HTR-8/SVneo (cell line): ENCODE data around the gene NMU.
A peak's percentile ranks its signal among the peaks of the same experiment; 100 is the strongest.
"Not testable (repeated sequence)": the region's sequence is repeated elsewhere in the genome, so short reads cannot be mapped to it uniquely, and the experiment has no call there.

ENCODE experiments used
- DNase-seq: peaks from one replicate; pipeline ENCODE4 v3.0.0; 2011; ENCODE audit warnings: low spot score, mixed read lengths; ENCODE audit not compliant: insufficient read length
- FAIRE-seq: peaks from 2 replicates; lab custom pipeline; 2011; peaks lifted over from hg19 to GRCh38; lab: Jason Lieb, UNC

The NMU gene

GRCh38 chr4:55635741-55636655 lies at the start of gene NMU:
Gene NMU (minus strand): TSS chr4:55636298. CDS start chr4:55636192, 106 bp downstream.
- FAIRE-seq (no peak), DNase-seq (peak; percentile 17)

GRCh38 chr4:55684276-55684675 lies 48.2 kb upstream of the NMU start:
- no peak for DNase-seq
- no peak for FAIRE-seq

GRCh38 chr4:55682797-55683196 lies 46.7 kb upstream of the NMU start:
- FAIRE-seq, DNase-seq: not testable (repeated sequence)

GRCh38 chr4:55682295-55682694 lies 46.2 kb upstream of the NMU start:
- no peak for FAIRE-seq
- no peak for DNase-seq

GRCh38 chr4:55681430-55681829 lies 45.3 kb upstream of the NMU start:
- DNase-seq (no peak), FAIRE-seq (no peak)

- FAIRE-seq: no peak
- no peak for DNase-seq
These were observed 39.2 kb upstream of the NMU start for GRCh38 chr4:55675196-55675793.

- no peak for DNase-seq
These were observed 37.3 kb upstream of the NMU start for GRCh38 chr4:55673424-55673823.

GRCh38 chr4:55671667-55672066 lies 35.6 kb upstream of the NMU start:
- DNase-seq (no peak), FAIRE-seq (no peak)

More at GRCh38 chr4:55673424-55673823, 37.3 kb upstream of the NMU start:
- FAIRE-seq: no peak

- FAIRE-seq: no peak
- no peak for DNase-seq
These were observed 34.6 kb upstream of the NMU start for GRCh38 chr4:55670695-55671094.

GRCh38 chr4:55668449-55668848 lies 32.4 kb upstream of the NMU start:
- no peak for FAIRE-seq

GRCh38 chr4:55666535-55666934 lies 30.4 kb upstream of the NMU start:
- DNase-seq (no peak), FAIRE-seq (no peak)

More at GRCh38 chr4:55668449-55668848, 32.4 kb upstream of the NMU start:
- DNase-seq: no peak

GRCh38 chr4:55663145-55663544 lies 27.0 kb upstream of the NMU start:
- FAIRE-seq: no peak
- DNase-seq: no peak

GRCh38 chr4:55661398-55662056 lies 25.4 kb upstream of the NMU start:
- no peak for FAIRE-seq

GRCh38 chr4:55658657-55659056 lies 22.6 kb upstream of the NMU start:
- DNase-seq: no peak
- FAIRE-seq: no peak

More at GRCh38 chr4:55661398-55662056, 25.4 kb upstream of the NMU start:
- no peak for DNase-seq

GRCh38 chr4:55654131-55654530 lies 18.0 kb upstream of the NMU start:
- FAIRE-seq (no peak), DNase-seq (no peak)

GRCh38 chr4:55650483-55650882 lies 14.4 kb upstream of the NMU start:
- no peak for FAIRE-seq
- DNase-seq: no peak

GRCh38 chr4:55637272-55637820 lies 1.2 kb upstream of the NMU start:
- no peak for FAIRE-seq

GRCh38 chr4:55636656-55636999 lies 530 bp upstream of the NMU start:
- FAIRE-seq (no peak), DNase-seq (no peak)

More at GRCh38 chr4:55637272-55637820, 1.2 kb upstream of the NMU start:
- DNase-seq: no peak

GRCh38 chr4:55635282-55635681 lies 816 bp downstream of the NMU start:
- DNase-seq: no peak
- FAIRE-seq: no peak

- no peak for DNase-seq
- no peak for FAIRE-seq
These were observed 1.5 kb downstream of the NMU start for GRCh38 chr4:55634417-55635128.
